Aorta (tissue), 5 donors: ENCODE results near the gene ABL2. TPM values are rescaled to one million over a fixed set of nuclear protein-coding genes. Genes with fewer than 3 reads are reported as not detected.
"Not testable (repeated sequence)": the region's sequence is repeated elsewhere in the genome, so short reads cannot be mapped to it uniquely, and the experiment has no call there.

Experiments
- ATAC-seq: fragments of 200-7000 bp; cut with Tn5 transposase; one replicate; pipeline ENCODE4 v1.9.1; 2022; ENCODE audit warnings: moderate library complexity; ENCODE audit not compliant: low FRiP score
- DNase-seq, 2 donors: peaks; one replicate each; pipeline ENCODE4 v3.0.0-alpha.2; 2020
- H3K27ac ChIP-seq, 2 donors: one replicate each; pipeline ENCODE4 v1.5.1; 2013; ENCODE audit warnings: low read length in 2 of 2, mild to moderate bottlenecking in 2 of 2, moderate library complexity in 2 of 2, control low read depth in 1 of 2, inconsistent platforms in 1 of 2, low read depth in 1 of 2
- H3K27me3 ChIP-seq, 2 donors: one replicate each; pipeline ENCODE4 v1.6.1; 2013; ENCODE audit warnings: control low read depth in 1 of 2, low read length in 1 of 2, mild to moderate bottlenecking in 1 of 2, moderate library complexity in 1 of 2; ENCODE audit not compliant: insufficient read depth in 2 of 2, control insufficient read depth in 1 of 2
- H3K36me3 ChIP-seq, 2 donors: one replicate each; pipeline ENCODE4 v1.6.1; 2013; ENCODE audit warnings: control low read depth in 1 of 2, low read length in 1 of 2, mild to moderate bottlenecking in 1 of 2; ENCODE audit not compliant: insufficient read depth in 2 of 2, control insufficient read depth in 1 of 2
- H3K4me1 ChIP-seq, 2 donors: one replicate each; pipeline ENCODE4 v1.6.1; 2013; ENCODE audit warnings: low read length in 2 of 2, control low read depth in 1 of 2, mild to moderate bottlenecking in 1 of 2, moderate library complexity in 1 of 2; ENCODE audit not compliant: insufficient read depth in 2 of 2, control insufficient read depth in 1 of 2
- H3K4me3 ChIP-seq, 2 donors: one replicate each; pipeline ENCODE4 v1.5.1; 2013; ENCODE audit warnings: low read length in 2 of 2, control low read depth in 1 of 2, mild to moderate bottlenecking in 1 of 2
- H3K9me3 ChIP-seq: one replicate; pipeline ENCODE4 v1.6.1; 2013; ENCODE audit warnings: mild to moderate bottlenecking, low read length; ENCODE audit not compliant: control insufficient read depth
- WGBS, 2 donors: extraction: QIAGEN DNeasy Blood & Tissue Kit; methylation state at CpG; one replicate each; pipeline ENCODE4 v1.1.7; 2013; 5-methylcytosine and 5-hydroxymethylcytosine counted together
- intact Hi-C, 2 donors: fragments of 100-400 bp; cut with DNase I; formaldehyde crosslinking; loops; one replicate each; pipeline versions ENCODE4 v1.14.2 to v1.15.0; 2022
- polyA plus RNA-seq, 2 donors: library from polyadenylated mRNA; stranded (reverse); fragments of 200-250 nt; gene quantifications; one replicate each; pipeline ENCODE4 v1.2.3, GENCODE V29; 2013
- total RNA-seq, 2 donors: library from RNA; stranded (reverse); fragmentation: NEBNext Ultra II Directional; extraction: Animal tissue kit (Norgen Biotek cat#: 25700); gene quantifications; one replicate each; pipeline ENCODE4 v1.2.1, GENCODE V29; 2021
- donor health status: healthy with polysubstance abuse.
- donor health status: Bipolar disorder and iron deficiency.
- donor health status: DM: no; HTN: no; CAD: no.
- donor health status: DM: no; HTN: no; CAD: no.
- donor health status: DM: yes; HTN: yes; CAD: no.

ABL2 gene
- total and polyA plus RNA-seq, 4 donors, result 2.4 to 58.5 (median 31.2) TPM

DNA sequence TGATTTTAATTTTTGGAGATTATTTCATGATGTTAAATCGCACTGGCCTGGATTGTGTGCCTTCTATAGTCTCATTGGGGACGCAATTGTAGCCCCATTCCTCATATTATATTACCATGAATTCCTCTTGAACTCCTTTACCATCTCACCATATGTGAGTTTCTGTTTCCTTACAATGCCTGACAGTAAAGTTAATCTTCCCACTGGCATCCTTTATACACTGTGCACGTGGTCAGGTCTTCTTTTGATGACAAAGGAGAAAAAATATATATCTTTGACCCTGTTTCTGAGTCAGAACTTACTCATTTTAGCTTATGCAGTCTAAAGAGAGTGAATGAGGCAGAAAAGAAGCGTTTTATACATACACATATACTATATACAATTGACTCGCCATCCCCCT, 774 bp upstream of the ABL2 start:
- Histone ChIP-seq H3K4me1 (peaks cover 0 to 2% of the 10 kb centered on the region in 2 donors), H3K4me3 (no peak overlapping the region), H3K36me3 (no peaks in the 10 kb centered on the region), H3K27me3 (no peaks in the 10 kb centered on the region), H3K27ac (no peak overlapping the region), H3K9me3 (no peaks in the 10 kb centered on the region)
- WGBS, 2 donors, result 46 to 54% methylated on average over 5 of the region's 5 CpGs
- DNase-seq (no peak), ATAC-seq (no peak)
- intact Hi-C loops, result no loop called here

DNA sequence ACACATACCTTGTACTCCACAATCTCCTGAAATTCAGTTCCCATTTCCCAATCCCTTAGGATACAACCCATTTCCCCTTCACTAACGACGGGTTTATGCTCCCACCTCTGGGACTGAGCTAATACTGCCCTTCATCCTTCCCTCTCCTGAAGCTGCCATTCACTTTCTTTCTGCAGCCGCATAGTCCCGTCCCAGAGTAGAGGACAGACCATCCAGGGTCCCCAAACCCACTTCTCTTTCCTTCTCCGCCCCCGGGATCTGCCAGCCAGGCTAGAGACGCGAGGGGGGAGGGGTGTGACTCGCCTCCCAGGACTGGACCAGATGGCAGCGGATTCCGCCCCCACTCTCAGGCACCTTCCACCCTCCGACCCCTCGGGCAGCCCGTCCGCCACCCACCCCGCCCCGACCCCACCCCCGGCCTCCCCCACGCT, 679 bp downstream of the ABL2 start:
- H3K4me3 ChIP-seq, result peak overlapping the region; percentile 66 to 87
- no peaks in the 10 kb centered on the region for H3K36me3 ChIP-seq
- intact Hi-C loops, result no loop called here
- peak overlapping the region in 1 of 2 donors; percentile 10 for H3K27ac ChIP-seq
- peaks cover 0 to 2% of the 10 kb centered on the region in 2 donors for H3K4me1 ChIP-seq
- WGBS, 2 donors, result 1 to 2% methylated on average over 15 to 19 of the region's 19 CpGs
- no peaks in the 10 kb centered on the region for H3K27me3 ChIP-seq
- ATAC-seq (peak; percentile 70), DNase-seq (peak; percentile 67 to 87)
- H3K9me3 ChIP-seq, result no peaks in the 10 kb centered on the region

DNA sequence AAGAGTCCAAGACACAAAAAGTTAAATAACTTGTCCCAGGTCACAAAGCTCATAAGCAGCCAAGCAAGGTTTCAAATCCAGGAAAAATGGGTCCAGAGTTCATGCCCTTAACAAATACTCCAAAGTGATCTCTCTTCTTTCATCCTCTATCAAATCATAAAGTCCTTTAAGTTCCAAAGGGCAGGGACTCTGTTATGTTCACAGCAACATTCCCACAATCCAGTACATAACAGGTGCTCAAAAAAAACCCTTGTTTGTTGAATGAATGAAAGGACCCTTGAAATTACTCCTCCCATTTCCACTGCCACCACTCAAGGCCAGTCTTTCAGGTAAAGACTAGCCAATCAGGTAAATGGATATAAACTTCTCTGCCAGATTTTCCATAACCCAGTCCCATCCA, 2.7 kb downstream of the ABL2 start:
- Histone ChIP-seq H3K27ac (no peak overlapping the region), H3K36me3 (no peaks in the 10 kb centered on the region), H3K4me1 (peaks cover 0 to 2% of the 10 kb centered on the region in 2 donors), H3K9me3 (no peaks in the 10 kb centered on the region), H3K4me3 (no peak overlapping the region), H3K27me3 (no peaks in the 10 kb centered on the region)
- no peak for ATAC-seq
- intact Hi-C loops, result no loop called here
- no peak for DNase-seq

- ATAC-seq, intact Hi-C loops: not testable (repeated sequence)
- 88 to 90% methylated on average over 8 of the region's 8 CpGs for WGBS, 2 donors
These were observed 5.0 kb downstream of the ABL2 start for GRCh38 chr1:179224466-179224865.

DNA sequence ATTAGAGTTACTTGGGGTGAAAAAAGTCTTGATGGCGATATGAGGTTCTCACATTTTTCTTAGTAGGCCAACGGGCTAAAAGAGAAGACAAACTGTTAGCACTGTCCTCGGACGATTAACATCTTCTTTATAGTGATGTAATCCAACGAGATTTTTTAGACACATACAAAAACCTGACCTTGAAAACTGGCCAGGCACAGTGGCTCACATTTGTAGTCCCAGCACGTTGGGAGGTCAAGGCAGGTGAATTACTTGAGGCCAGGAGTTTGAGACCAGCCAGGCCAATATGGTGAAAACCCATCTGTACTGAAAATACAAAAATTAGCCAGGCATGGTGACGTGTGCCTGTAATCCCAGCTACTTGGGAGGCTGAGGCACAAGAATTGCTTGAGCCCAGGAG, 8.4 kb downstream of the ABL2 start:
- ATAC-seq, H3K36me3 ChIP-seq, H3K27ac ChIP-seq, H3K9me3 ChIP-seq, intact Hi-C loops, H3K4me3 ChIP-seq, H3K4me1 ChIP-seq, DNase-seq, H3K27me3 ChIP-seq: not testable (repeated sequence)
- 78 to 85% methylated on average over 7 of the region's 7 CpGs for WGBS, 2 donors

More at GRCh38 chr1:179224466-179224865, 5.0 kb downstream of the ABL2 start:
- DNase-seq, H3K36me3 ChIP-seq, H3K4me3 ChIP-seq, H3K9me3 ChIP-seq, H3K4me1 ChIP-seq, H3K27ac ChIP-seq, H3K27me3 ChIP-seq: not testable (repeated sequence)

DNA sequence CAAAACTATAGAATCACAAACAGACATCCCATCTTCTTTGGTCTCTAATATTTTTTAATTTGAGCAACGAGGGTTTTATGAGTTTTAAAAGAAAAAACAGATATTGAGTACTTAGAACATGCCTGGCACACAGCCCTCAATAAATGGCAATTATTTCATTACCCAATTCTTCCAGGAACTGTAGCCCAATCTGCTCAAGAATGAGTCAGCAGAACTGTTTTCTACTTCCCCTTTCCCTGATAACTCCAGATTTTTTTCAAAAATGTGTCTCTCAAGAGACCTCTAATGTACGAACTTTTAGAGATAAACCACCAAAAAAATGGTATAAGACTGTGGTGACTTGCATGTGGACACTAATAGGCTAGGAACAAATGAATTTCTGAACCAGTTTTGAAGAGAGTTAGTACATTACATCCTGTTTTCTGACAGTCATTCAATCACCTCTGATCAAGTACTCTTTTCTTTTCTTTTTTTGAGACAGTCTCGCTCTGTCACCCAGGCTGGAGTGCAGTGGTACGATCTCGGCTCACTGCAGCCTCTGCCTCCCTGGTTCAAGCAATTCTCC, 11.5 kb downstream of the ABL2 start:
- no peak for DNase-seq
- no peak overlapping the region for H3K4me3 ChIP-seq
- 62 to 65% methylated on average over 5 of the region's 5 CpGs for WGBS, 2 donors
- H3K9me3 ChIP-seq, result no peaks in the 10 kb centered on the region
- intact Hi-C loops, result no loop called here
- no peaks in the 10 kb centered on the region for H3K27me3 ChIP-seq
- H3K27ac ChIP-seq, result no peak overlapping the region
- H3K4me1 ChIP-seq, result no peaks in the 10 kb centered on the region
- no peaks in the 10 kb centered on the region for H3K36me3 ChIP-seq
- ATAC-seq, result peak; percentile 78

DNA sequence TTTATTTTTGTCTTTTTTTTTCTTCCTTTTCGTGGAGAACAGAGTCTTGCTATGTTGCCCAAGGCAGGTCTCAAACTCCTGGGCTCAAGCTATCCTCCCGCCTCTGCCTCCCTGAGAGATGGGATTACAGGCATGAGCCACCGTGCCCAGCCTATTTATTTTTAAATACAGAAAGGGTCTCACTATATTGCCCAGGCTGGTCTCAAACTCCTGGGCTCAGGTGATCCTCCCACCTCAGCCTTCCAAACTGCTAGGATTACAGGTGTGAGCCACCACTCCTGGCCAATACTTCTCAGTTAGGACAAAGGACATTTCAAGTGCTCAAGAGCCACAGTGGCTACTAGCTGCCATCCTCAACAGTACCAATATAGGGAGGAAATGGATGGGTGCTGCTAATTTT, 16.2 kb downstream of the ABL2 start:
- H3K4me3 ChIP-seq, ATAC-seq, intact Hi-C loops, H3K27me3 ChIP-seq, H3K4me1 ChIP-seq, H3K27ac ChIP-seq, DNase-seq, H3K9me3 ChIP-seq, H3K36me3 ChIP-seq: not testable (repeated sequence)
- 96 to 99% methylated on average over 3 of the region's 3 CpGs for WGBS, 2 donors

DNA sequence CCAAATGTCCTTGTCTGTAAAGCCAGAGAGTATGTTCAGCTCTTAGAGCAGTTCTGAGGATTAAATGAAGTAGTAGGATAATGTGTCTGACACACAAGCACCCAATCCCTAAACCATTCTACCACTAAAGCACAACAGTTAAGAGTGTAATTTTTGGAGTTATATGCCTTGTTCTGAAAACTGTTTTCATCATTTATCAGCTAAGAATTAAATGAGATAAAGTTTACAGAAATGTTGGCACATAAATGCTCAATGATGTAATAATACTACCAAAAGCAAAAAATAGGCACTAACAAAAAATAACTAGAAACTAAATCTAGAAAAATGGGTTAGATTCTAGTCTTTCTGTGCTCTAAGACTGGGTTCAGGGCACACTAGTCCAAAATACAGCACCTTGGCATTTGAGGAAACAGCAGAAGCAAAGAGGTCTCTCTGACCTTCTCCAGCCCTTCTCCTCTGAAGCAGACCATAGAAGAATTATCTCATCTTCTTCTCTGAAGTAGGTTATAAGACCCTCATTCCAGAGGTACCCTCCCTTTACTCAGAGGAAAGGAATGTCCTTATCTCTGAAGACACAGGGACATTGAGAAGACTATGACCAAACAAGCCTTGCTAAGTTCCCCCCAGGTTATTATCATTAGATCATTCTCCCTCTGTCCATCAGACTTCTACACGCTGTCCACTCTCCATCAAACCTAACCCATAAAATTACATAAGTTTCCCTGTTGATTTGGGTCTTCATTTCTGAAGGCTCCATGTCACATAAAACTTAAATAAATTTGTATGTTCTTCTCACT, 20.6 kb downstream of the ABL2 start:
- intact Hi-C loops, result no loop called here

GRCh38 chr1:179206812-179207211, 22.7 kb downstream of the ABL2 start:
- Histone ChIP-seq H3K9me3 (no peaks in the 10 kb centered on the region), H3K27me3 (no peaks in the 10 kb centered on the region), H3K4me1 (peaks cover 0 to 5% of the 10 kb centered on the region in 2 donors), H3K36me3 (no peaks in the 10 kb centered on the region), H3K4me3 (no peak overlapping the region), H3K27ac (no peak overlapping the region)
- ATAC-seq (peak; percentile 33), DNase-seq (no peak)
- intact Hi-C loops, result no loop called here
- 16 to 23% methylated on average over 3 of the region's 3 CpGs for WGBS, 2 donors

More for the DNA sequence above, 20.6 kb downstream of the ABL2 start:
- ATAC-seq, result no peak
- H3K4me3 ChIP-seq, result no peak overlapping the region
- H3K4me1 ChIP-seq, result peaks cover 0 to 5% of the 10 kb centered on the region in 2 donors
- no peak overlapping the region for H3K27ac ChIP-seq
- H3K9me3 ChIP-seq, result no peaks in the 10 kb centered on the region
- WGBS, 2 donors, result 80 to 94% methylated on average over 1 of the region's 1 CpG
- H3K27me3 ChIP-seq, result no peaks in the 10 kb centered on the region
- H3K36me3 ChIP-seq, result no peaks in the 10 kb centered on the region
- DNase-seq, result no peak
